ENCODE results near the gene ZFAND3.
A peak's percentile ranks its signal among the peaks of the same experiment; 100 is the strongest.

ZFAND3 gene

DNA sequence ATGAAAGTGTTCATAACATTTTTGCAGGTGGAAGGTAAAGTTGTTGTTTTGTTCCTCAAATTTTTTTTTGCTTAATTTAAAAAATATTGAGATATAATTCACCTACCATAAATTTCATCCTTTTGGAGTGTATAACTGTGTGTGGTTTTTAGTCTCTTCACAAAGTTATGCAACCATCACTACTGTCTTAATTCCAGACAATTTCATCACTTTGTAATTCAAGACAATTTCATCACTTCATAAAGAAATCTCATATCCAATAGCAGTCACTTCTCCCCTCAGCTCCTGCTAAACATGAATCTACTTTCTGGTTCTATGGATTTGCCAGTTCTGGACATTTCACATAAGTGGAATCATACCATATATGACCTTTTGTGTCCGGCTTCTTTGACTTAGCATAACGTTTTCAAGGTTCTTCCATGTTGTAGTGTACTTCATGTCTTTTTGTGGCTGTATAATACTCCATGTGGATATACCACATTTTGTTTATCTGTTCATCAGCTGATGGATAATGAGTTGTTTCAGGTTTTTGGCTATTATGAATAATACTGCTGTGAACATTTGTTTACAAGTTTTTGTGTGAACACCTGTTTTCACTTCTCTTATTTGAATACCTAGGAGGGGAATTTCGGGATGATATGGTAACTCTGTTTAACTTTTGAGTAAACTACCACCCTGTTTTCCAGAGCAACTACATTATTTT lies 18.8 kb downstream of the ZFAND3 start:
- peak; percentile 82 for DNase-seq (ENCODE audit: low read depth)
- Histone ChIP-seq H3K4me3 (ENCODE audit: low read length) (no peak overlapping the region), H3K27me3 (replicated peaks; ENCODE audit: control insufficient read depth, insufficient read depth, low read length) (no peaks in the 10 kb centered on the region), H3K9ac (ENCODE audit: low read length) (no peak overlapping the region), H3K4me1 (ENCODE audit: control insufficient read depth, insufficient read depth, low read length) (peaks cover 27% of the 10 kb centered on the region), H3K9me3 (ENCODE audit: control insufficient read depth, low read length) (no peaks in the 10 kb centered on the region), H3K36me3 (ENCODE audit: control insufficient read depth, insufficient read depth, low read length, severe bottlenecking) (peaks cover 6% of the 10 kb centered on the region)

DNA sequence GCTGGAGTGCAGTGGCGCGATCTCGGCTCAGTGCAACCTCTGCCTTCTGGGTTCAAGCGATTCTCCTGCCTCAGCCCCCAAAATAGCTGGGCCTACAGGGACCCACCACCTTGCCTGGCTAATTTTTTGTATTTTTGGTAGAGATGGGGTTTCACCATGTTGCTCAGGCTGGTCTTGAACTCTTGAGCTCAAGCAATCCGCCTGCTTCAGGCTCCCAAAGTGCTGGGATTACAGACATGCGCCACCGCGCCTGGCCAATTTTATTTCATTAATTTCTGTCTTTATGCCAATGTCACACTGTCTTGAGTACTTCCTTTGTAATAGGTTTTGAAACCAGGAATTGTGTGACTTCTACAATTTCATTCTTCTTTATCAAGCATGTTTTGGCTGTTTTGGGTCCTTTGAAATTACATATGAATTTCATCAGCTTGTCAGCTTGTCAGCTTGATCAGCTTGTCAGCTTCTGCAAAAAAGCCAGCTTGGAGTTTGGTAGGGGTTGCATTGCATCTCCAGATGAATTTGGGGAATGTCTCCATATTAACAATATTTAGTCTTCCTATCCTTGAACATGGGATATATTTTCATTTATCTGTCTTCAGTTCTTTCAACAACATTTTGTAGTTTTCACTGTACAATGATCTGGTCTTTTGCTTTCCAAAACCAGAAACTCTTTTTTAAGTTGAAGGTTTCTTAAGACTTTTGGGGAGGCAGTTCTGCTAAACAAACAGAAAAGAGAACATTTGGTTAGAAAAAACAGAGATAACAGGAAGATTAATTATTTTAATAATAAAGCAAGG lies 20.8 kb downstream of the ZFAND3 start:
- Histone ChIP-seq H3K9me3 (ENCODE audit: control insufficient read depth, low read length) (no peaks in the 10 kb centered on the region), H3K36me3 (ENCODE audit: control insufficient read depth, insufficient read depth, low read length, severe bottlenecking) (no peaks in the 10 kb centered on the region), H3K4me1 (ENCODE audit: control insufficient read depth, insufficient read depth, low read length) (peaks cover 39% of the 10 kb centered on the region), H3K9ac (ENCODE audit: low read length) (no peak overlapping the region), H3K27me3 (replicated peaks; ENCODE audit: control insufficient read depth, insufficient read depth, low read length) (no peaks in the 10 kb centered on the region), H3K4me3 (ENCODE audit: low read length) (no peak overlapping the region)
- peak; percentile 31 for DNase-seq (ENCODE audit: low read depth)

DNA sequence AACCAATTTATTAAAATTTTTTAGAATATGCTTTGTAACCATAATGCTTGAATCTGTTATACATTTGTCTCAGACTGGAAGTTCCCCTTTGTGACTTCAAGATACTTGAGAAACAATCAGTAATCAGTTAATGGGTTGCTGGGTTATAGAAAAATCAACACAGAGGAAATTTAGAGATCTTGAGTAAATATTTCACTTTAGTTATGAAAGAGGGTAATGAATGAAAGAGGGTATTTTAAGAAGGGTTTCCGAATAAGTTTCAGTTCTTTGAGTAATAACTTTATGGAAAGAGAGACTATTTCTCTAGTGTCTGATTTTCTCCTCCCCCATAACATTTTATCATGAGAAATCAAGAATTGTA lies 21.4 kb downstream of the ZFAND3 start:
- no peaks in the 10 kb centered on the region for H3K36me3 ChIP-seq (ENCODE audit: control insufficient read depth, insufficient read depth, low read length, severe bottlenecking)
- no peak for DNase-seq (ENCODE audit: low read depth)
- H3K4me1 ChIP-seq (ENCODE audit: control insufficient read depth, insufficient read depth, low read length), result peaks cover 45% of the 10 kb centered on the region
- H3K4me3 ChIP-seq (ENCODE audit: low read length), result no peak overlapping the region
- H3K9me3 ChIP-seq (ENCODE audit: control insufficient read depth, low read length), result no peaks in the 10 kb centered on the region
- no peak overlapping the region for H3K9ac ChIP-seq (ENCODE audit: low read length)
- H3K27me3 ChIP-seq (replicated peaks; ENCODE audit: control insufficient read depth, insufficient read depth, low read length), result no peaks in the 10 kb centered on the region

DNA sequence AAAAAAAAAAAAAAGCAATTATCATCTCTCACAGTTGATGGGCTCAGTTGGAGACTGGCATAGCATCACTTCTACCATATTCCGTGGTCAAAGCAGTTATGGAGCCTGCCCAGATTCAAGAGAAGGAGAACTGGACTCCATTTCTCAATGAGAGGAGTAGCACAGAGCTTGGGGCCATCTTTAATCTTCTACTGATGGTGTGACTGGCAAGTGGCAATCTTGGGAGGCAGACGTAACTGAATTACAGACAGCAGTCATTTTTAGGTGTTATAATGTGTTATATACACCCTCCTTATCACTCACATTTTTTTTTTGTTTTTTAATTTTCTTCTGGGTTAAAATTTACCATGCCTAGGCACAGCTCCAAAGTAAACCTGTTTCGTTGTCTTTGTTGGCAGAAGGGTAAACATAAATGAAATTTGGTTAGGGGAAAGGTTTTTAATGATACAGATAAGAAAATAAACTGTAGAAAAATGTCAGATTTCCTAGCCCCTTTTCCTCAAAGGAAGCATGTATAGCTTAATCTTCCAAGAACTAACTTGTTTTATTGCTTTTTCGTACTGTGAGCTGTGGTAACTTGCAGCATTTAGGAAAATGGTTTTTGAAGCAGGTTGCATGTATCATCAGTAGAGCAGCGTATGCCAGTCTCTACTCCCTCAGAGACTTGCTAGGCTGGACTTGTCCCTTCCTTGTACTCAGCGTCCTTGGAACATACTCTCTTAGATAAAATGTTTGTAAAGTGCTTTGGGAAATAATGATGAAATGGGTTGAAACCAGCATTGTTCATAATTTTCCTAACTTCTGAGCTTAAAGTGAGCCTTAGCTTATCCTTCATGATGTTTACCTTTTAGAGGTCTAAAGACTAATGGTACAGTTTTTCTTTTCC lies 25.7 kb downstream of the ZFAND3 start:
- no peak overlapping the region for H3K4me3 ChIP-seq (ENCODE audit: low read length)
- DNase-seq (ENCODE audit: low read depth), result no peak
- H3K9ac ChIP-seq (ENCODE audit: low read length), result peak overlapping the region; percentile 27
- H3K27me3 ChIP-seq (replicated peaks; ENCODE audit: control insufficient read depth, insufficient read depth, low read length), result no peaks in the 10 kb centered on the region
- no peaks in the 10 kb centered on the region for H3K36me3 ChIP-seq (ENCODE audit: control insufficient read depth, insufficient read depth, low read length, severe bottlenecking)
- no peaks in the 10 kb centered on the region for H3K9me3 ChIP-seq (ENCODE audit: control insufficient read depth, low read length)
- H3K4me1 ChIP-seq (ENCODE audit: control insufficient read depth, insufficient read depth, low read length), result peaks cover 38% of the 10 kb centered on the region

DNA sequence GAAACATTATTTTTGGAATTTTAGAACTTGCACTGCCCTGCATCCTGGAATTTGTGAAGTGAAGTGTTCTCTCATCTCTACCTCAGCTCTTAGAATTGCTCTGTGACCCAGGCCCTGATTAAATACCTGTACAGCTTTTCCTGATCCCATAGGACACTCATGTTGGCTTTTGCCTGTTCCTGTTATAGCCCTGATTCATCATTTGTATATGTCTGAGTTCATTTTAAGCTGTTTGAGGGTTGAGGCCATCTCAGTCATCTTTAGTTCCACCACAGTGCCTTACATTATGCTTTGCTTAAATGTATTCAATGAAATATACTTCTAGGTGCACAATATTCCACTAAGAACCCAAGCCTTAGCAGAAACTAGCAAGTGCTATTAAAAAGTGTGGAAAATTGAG lies 26.4 kb downstream of the ZFAND3 start:
- peak overlapping the region; percentile 27 for H3K9ac ChIP-seq (ENCODE audit: low read length)

DNA sequence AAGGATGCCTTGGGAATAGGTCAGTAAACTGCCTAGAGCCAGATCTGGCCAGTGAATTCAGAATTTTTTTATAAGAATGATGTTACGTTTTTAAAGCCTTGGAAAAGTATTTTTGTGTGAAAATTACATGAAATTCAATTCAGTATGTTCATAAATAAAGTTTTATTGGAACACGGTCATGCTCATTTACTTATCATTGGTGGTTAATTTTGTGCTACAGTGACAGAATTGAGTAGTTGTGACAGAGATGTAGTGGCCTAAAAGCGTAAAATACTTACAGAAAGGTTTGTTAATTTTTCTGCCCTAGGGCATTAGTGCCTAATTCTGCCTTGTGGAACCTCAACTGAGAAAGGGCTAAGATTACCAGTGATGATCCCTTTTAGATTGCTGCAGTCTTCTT lies 28.2 kb downstream of the ZFAND3 start:
- Histone ChIP-seq H3K4me3 (ENCODE audit: low read length) (no peak overlapping the region), H3K36me3 (ENCODE audit: control insufficient read depth, insufficient read depth, low read length, severe bottlenecking) (no peaks in the 10 kb centered on the region), H3K4me1 (ENCODE audit: control insufficient read depth, insufficient read depth, low read length) (peaks cover 24% of the 10 kb centered on the region), H3K9ac (ENCODE audit: low read length) (no peak overlapping the region), H3K27me3 (replicated peaks; ENCODE audit: control insufficient read depth, insufficient read depth, low read length) (no peaks in the 10 kb centered on the region), H3K9me3 (ENCODE audit: control insufficient read depth, low read length) (no peaks in the 10 kb centered on the region)
- no peak for DNase-seq (ENCODE audit: low read depth)

More for the DNA sequence above, 26.4 kb downstream of the ZFAND3 start:
- Histone ChIP-seq H3K4me1 (ENCODE audit: control insufficient read depth, insufficient read depth, low read length) (peaks cover 32% of the 10 kb centered on the region), H3K27me3 (replicated peaks; ENCODE audit: control insufficient read depth, insufficient read depth, low read length) (no peaks in the 10 kb centered on the region), H3K36me3 (ENCODE audit: control insufficient read depth, insufficient read depth, low read length, severe bottlenecking) (no peaks in the 10 kb centered on the region), H3K4me3 (ENCODE audit: low read length) (no peak overlapping the region), H3K9me3 (ENCODE audit: control insufficient read depth, low read length) (no peaks in the 10 kb centered on the region)
- no peak for DNase-seq (ENCODE audit: low read depth)

DNA sequence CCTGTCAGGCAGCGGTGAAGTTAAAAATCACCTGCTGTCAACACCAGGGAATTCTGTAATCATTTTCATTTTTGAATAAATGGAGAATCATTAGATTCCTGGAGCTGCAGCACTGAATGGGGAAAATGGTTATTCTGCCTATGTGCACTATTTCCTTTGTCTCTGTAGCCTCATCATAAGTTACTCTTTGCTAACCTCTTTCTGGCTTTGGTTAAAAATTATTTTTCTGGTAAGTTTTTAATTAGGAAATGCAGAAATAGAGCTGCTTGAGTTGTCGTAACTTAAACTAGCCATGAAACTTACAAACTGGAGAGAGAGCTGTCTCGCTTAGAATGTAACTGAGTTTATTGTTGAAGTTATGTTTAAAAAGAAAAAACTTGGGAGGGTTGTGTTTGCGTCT lies 28.8 kb downstream of the ZFAND3 start:
- H3K9me3 ChIP-seq (ENCODE audit: control insufficient read depth, low read length), result no peaks in the 10 kb centered on the region
- no peak for DNase-seq (ENCODE audit: low read depth)
- peaks cover 23% of the 10 kb centered on the region for H3K4me1 ChIP-seq (ENCODE audit: control insufficient read depth, insufficient read depth, low read length)
- H3K27me3 ChIP-seq (replicated peaks; ENCODE audit: control insufficient read depth, insufficient read depth, low read length), result no peaks in the 10 kb centered on the region
- no peak overlapping the region for H3K9ac ChIP-seq (ENCODE audit: low read length)
- H3K36me3 ChIP-seq (ENCODE audit: control insufficient read depth, insufficient read depth, low read length, severe bottlenecking), result no peaks in the 10 kb centered on the region
- H3K4me3 ChIP-seq (ENCODE audit: low read length), result no peak overlapping the region

DNA sequence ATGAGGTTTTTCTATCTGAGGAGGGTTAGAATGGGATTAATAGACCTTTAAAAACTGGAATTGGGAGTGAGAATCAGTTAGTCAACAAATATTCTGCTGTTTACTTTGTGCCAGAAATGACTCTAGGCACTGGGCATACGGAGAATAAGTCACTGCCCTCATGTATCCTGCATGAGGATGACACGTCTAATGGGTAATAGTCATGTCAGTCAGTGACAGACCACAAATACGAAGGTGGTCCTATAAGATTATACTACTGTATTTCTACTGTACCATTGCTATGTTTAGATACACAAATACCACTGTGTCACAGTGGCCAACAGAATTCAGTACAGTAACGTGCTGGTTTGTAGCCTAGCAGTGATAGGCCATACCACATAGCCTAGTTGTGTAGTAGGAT lies 30.7 kb downstream of the ZFAND3 start:
- H3K9me3 ChIP-seq (ENCODE audit: control insufficient read depth, low read length), result no peaks in the 10 kb centered on the region
- no peak overlapping the region for H3K9ac ChIP-seq (ENCODE audit: low read length)
- no peak for DNase-seq (ENCODE audit: low read depth)

DNA sequence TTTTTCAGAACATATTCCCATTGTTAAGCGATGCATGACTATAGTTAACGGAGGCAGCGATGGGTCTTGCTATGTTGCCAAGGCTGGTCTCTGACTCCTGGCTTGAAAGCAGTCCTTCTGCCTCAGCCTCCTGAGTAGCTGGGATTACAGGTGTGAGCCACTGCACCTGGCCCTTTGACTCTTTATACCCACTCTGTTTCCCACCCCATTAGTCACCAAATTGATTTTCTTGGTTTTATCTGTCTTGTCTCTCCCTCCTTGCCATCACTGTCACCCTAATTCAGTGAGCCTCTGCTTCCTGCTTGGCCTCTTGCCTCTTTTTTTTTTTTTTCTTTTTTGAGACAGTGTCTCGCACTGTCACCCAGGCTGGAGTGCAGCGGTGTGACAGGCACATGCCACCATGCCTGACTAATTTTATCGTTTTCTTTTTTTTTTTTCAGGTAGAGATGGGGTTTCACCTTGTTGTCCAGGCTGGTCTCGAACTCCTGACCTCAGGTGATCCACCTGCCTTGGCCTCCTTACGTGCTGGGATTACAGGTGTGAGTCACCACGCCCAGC lies 31.3 kb downstream of the ZFAND3 start:
- Histone ChIP-seq H3K27me3 (replicated peaks; ENCODE audit: control insufficient read depth, insufficient read depth, low read length) (no peaks in the 10 kb centered on the region), H3K9me3 (ENCODE audit: control insufficient read depth, low read length) (no peaks in the 10 kb centered on the region), H3K9ac (ENCODE audit: low read length) (no peak overlapping the region), H3K36me3 (ENCODE audit: control insufficient read depth, insufficient read depth, low read length, severe bottlenecking) (no peaks in the 10 kb centered on the region), H3K4me3 (ENCODE audit: low read length) (no peak overlapping the region), H3K4me1 (ENCODE audit: control insufficient read depth, insufficient read depth, low read length) (peaks cover 7% of the 10 kb centered on the region)
- DNase-seq (ENCODE audit: low read depth), result no peak

More for the DNA sequence above, 30.7 kb downstream of the ZFAND3 start:
- H3K4me3 ChIP-seq (ENCODE audit: low read length), result no peak overlapping the region
- H3K27me3 ChIP-seq (replicated peaks; ENCODE audit: control insufficient read depth, insufficient read depth, low read length), result no peaks in the 10 kb centered on the region
- H3K4me1 ChIP-seq (ENCODE audit: control insufficient read depth, insufficient read depth, low read length), result peaks cover 12% of the 10 kb centered on the region
- no peaks in the 10 kb centered on the region for H3K36me3 ChIP-seq (ENCODE audit: control insufficient read depth, insufficient read depth, low read length, severe bottlenecking)

DNA sequence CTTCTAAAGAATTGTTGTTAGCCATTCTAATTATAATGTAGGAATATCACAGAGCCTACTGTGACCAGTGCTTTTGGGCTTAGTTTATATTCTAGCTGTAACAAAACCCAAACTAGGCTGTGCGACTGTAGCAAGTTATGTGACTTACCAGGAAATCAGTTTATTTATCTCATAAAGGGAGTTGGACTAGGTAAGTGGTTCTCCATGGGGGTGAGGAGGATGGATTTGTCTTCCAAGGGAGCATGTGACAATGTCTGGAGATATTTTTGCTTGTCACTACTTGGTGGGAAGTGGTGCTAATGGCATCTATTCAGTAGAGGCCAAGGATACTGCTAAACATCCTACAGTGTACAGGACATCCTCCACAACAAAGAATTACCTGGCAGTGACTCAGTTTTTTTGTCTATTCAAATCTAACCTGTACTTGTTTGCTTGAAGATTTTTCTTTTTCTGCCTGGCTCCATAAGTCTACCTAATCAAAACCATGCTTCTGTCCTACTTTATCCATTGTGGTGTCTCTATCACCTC lies 32.5 kb downstream of the ZFAND3 start:
- Histone ChIP-seq H3K4me1 (ENCODE audit: control insufficient read depth, insufficient read depth, low read length) (no peaks in the 10 kb centered on the region), H3K9ac (ENCODE audit: low read length) (no peak overlapping the region), H3K36me3 (ENCODE audit: control insufficient read depth, insufficient read depth, low read length, severe bottlenecking) (peaks cover 3% of the 10 kb centered on the region), H3K9me3 (ENCODE audit: control insufficient read depth, low read length) (no peaks in the 10 kb centered on the region), H3K27me3 (replicated peaks; ENCODE audit: control insufficient read depth, insufficient read depth, low read length) (no peaks in the 10 kb centered on the region), H3K4me3 (ENCODE audit: low read length) (no peak overlapping the region)
- no peak for DNase-seq (ENCODE audit: low read depth)

Data from adipocyte (in vitro differentiated cells).